GM12878 (cell line): ENCODE data around the gene AKAP17A.

Experiments
- ATF7 ChIP-seq: fragments of 450-650 bp; IDR thresholded peaks from 2 replicates; pipeline ENCODE4 v1.6.1; 2016; ENCODE audit warnings: low read depth, mild to moderate bottlenecking
- BCL11A ChIP-seq: IDR thresholded peaks from 2 replicates; pipeline ENCODE4 v1.6.1; 2011; ENCODE audit warnings: low read depth, low read length
- BCL3 ChIP-seq: IDR thresholded peaks from 2 replicates; pipeline ENCODE4 v1.6.1; 2011; ENCODE audit warnings: borderline replicate concordance, low read depth, mild to moderate bottlenecking, moderate library complexity, low read length; ENCODE audit not compliant: insufficient read depth, poor library complexity, severe bottlenecking
- BRCA1 ChIP-seq: IDR thresholded peaks from 2 replicates; pipeline ENCODE4 v1.6.1; 2011; ENCODE audit warnings: low read depth, low read length, improper control_type of control experiment
- CREB1 ChIP-seq: IDR thresholded peaks from 2 replicates; pipeline ENCODE4 v1.6.1; 2012; ENCODE audit warnings: low read depth, mild to moderate bottlenecking, inconsistent platforms
- EZH2 ChIP-seq: IDR thresholded peaks from 2 replicates; pipeline ENCODE4 v1.6.1; 2012; ENCODE audit warnings: low read depth, mild to moderate bottlenecking, control low read depth, inconsistent platforms, low read length, borderline replicate concordance; ENCODE audit not compliant: control insufficient read depth
- FOXM1 ChIP-seq: IDR thresholded peaks from 2 replicates; pipeline ENCODE4 v1.6.1; 2012; ENCODE audit warnings: low read depth, mild to moderate bottlenecking, inconsistent platforms, low read length, moderate library complexity
- IRF3 ChIP-seq: fragments of 450-650 bp; IDR thresholded peaks from 2 replicates; pipeline ENCODE4 v1.6.1; 2014; ENCODE audit warnings: mild to moderate bottlenecking
- MAX ChIP-seq: IDR thresholded peaks from 2 replicates; pipeline ENCODE4 v1.6.1; 2012; ENCODE audit warnings: low read depth, low read length, improper control_type of control experiment
- PKNOX1 ChIP-seq: fragments of 450-650 bp; IDR thresholded peaks from 2 replicates; pipeline ENCODE4 v1.6.1; 2016; ENCODE audit warnings: mild to moderate bottlenecking
- POLR2AphosphoS5 ChIP-seq: IDR thresholded peaks from 2 replicates; pipeline ENCODE4 v1.6.1; 2011; ENCODE audit warnings: mild to moderate bottlenecking, low read length, inconsistent platforms
- SP1 ChIP-seq: IDR thresholded peaks from one replicate; pipeline ENCODE4 v1.6.1; 2011; ENCODE audit warnings: low read depth, low read length
- TF ChIP-seq, protein P1 (sequence below), 3 experiments: IDR thresholded peaks in 2 of 3; conservative IDR thresholded peaks in 1 of 3; 2 replicates each; pipeline ENCODE4 v1.5.1; 2011; ENCODE audit warnings: low read depth in 3 of 3, low read length in 3 of 3, mild to moderate bottlenecking in 3 of 3, control low read depth in 2 of 3, moderate library complexity in 2 of 3, inconsistent platforms in 1 of 3, mixed read lengths in 1 of 3; ENCODE audit not compliant: control insufficient read depth in 2 of 3, insufficient read depth in 1 of 3; ENCODE audit errors: extremely low read depth in 1 of 3

DNA sequence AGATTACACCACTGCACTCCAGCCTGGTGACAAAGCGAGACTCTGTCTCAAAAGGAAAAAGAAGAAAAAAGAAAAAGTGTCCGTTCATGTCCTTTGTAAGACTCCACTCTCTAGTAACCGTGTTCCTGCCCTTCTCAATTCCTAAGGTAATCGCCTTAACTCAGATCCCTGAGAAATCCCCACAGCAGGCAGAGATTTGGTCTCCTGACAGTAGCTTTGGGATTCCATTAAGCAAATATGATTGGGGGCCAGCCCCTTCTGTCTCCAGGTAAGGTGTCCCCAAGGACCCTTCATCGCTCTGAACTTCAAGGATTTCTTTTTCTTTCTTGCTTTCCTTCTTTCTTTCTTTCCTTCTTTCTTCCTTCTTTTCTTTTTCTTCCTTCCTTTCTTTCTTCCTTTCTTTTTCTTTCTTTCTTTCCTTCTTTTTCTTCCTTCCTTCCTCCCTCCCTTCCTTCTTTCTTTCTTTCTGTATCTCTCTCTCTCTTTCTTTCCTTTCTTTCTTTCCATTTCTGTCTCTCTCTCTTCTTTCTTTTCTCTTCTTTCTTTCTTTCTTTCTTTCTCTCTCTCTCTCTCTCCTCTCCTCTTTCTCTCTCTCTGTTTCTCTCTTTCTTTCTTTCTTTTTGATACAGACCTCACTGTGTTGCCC lies 21.4 kb downstream of the AKAP17A start:
- TF ChIP-seq, protein P1, sequence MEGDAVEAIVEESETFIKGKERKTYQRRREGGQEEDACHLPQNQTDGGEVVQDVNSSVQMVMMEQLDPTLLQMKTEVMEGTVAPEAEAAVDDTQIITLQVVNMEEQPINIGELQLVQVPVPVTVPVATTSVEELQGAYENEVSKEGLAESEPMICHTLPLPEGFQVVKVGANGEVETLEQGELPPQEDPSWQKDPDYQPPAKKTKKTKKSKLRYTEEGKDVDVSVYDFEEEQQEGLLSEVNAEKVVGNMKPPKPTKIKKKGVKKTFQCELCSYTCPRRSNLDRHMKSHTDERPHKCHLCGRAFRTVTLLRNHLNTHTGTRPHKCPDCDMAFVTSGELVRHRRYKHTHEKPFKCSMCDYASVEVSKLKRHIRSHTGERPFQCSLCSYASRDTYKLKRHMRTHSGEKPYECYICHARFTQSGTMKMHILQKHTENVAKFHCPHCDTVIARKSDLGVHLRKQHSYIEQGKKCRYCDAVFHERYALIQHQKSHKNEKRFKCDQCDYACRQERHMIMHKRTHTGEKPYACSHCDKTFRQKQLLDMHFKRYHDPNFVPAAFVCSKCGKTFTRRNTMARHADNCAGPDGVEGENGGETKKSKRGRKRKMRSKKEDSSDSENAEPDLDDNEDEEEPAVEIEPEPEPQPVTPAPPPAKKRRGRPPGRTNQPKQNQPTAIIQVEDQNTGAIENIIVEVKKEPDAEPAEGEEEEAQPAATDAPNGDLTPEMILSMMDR (IDR thresholded peaks at IDR 0.05 in 2 of 3, conservative IDR thresholded peaks at IDR 0.05 in 1 of 3; ENCODE audit: control insufficient read depth in 2 of 3, extremely low read depth in 1 of 3, insufficient read depth in 1 of 3, low read depth in 3 of 3, low read length in 3 of 3) = no peak
- TF ChIP-seq IRF3 = no peak
- TF ChIP-seq EZH2 = no peak
- no peak for TF ChIP-seq POLR2AphosphoS5
- no peak for TF ChIP-seq BCL11A
- no peak for TF ChIP-seq PKNOX1
- TF ChIP-seq BCL3 = no peak
- TF ChIP-seq MAX = no peak
- TF ChIP-seq CREB1 = no peak
- no peak for TF ChIP-seq FOXM1
- TF ChIP-seq ATF7 = no peak
- TF ChIP-seq SP1 = no peak
- no peak for TF ChIP-seq BRCA1
